HG03097 (cell line): Measurements from ENCODE around the gene SEMA4D.
A peak's percentile ranks its signal among the peaks of the same experiment; 100 is the strongest.

Source experiments
- ATAC-seq: cut with Tn5 transposase; IDR thresholded peaks from one replicate; pipeline ENCODE4 v1.9.1; 2021; ENCODE audit not compliant: unreplicated experiment, low FRiP score

SEMA4D gene

GRCh38 chr9:89312222-89312571 is 185.7 kb downstream of the SEMA4D start:
- ATAC-seq, result no peak

DNA sequence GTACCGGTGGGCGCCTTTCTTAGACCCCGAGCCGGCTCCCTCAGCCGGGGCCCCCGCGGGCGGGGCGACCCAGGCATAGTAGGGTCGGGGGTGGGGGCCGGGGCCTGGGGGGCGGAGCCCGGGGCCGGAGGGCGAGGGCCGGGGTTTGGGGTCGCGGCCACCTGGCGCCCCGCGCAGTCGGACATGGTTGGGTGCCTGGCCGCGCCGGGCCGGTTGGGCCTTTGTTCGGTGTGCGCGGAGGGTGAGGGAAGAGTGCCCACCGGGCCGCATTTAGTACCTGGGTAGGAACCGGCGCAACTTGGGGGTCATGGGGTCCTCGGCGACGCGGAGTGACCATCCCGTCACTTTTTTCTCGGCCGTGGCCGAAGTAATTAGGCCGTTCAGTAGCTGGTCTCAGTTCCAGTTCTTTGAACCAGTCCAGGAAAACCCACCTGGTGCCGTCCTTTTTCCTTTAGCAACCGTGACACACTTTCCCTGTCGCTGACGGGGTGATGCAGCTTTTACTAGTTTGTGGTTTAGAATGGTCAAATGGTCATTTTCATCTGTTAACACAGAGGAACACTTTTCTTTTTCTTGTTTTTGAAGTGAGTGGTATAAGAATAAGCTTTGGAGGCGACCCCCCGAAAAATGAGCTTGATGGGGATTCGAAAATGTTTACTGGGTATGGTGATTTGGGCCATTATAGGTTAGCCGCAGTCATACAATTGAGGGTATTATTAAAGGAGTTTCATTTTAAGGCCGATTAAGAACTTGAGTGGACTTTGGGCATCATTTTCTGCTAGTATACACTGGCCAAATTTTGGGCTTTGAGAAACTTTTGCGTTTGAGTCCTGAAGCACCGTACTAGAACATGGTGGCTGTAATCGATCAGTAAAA is 186.3 kb downstream of the SEMA4D start:
- ATAC-seq, result peak; percentile 7
